ENCODE data around the gene CAPN15.

GRCh38 chr16:582218-582613 lies 54.7 kb downstream of the CAPN15 start:
- TF ChIP-seq CTCF (IDR thresholded peaks at IDR 0.05; ENCODE audit: insufficient read depth, low read depth, low read length) (no peak), EZH2 (IDR thresholded peaks at IDR 0.05; ENCODE audit: insufficient read depth, low read length) (no peak)
